Hepatocyte (in vitro differentiated cells): ENCODE measurements around the gene ADAP2.

Experiments used
- EZH2 ChIP-seq: fragments of 200-600 bp; sonication (generic); IDR thresholded peaks from 2 replicates; pipeline ENCODE4 v1.6.1; 2016; ENCODE audit warnings: antibody characterized with exemption, mild to moderate bottlenecking, borderline replicate concordance
- TF ChIP-seq, protein P1 (sequence below): fragments of 200-600 bp; sonication (generic); IDR thresholded peaks from 2 replicates; pipeline ENCODE4 v1.5.1; 2016; ENCODE audit warnings: antibody characterized with exemption, mild to moderate bottlenecking; ENCODE audit not compliant: poor library complexity

DNA sequence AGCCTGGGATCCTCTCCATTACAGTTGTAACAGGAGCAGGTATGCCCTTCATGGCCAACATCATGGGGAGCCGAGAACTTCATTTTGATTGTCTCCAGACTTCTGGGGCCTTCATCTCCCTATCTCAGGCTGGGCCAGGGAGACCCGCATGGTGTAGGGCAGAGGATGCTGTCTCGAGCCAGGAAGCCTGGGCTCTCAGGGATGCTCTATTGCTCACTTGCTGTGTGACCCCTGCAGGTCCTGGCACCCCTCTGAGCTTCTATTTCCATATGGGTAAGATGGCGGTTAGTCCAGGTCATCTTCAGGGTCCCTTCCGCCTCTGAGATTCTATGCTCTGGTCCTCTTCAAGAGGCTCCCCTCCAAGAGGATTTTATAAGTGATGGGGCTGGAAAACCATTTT is 28.4 kb downstream of the ADAP2 start:
- TF ChIP-seq EZH2 = no peak
- TF ChIP-seq, protein P1, sequence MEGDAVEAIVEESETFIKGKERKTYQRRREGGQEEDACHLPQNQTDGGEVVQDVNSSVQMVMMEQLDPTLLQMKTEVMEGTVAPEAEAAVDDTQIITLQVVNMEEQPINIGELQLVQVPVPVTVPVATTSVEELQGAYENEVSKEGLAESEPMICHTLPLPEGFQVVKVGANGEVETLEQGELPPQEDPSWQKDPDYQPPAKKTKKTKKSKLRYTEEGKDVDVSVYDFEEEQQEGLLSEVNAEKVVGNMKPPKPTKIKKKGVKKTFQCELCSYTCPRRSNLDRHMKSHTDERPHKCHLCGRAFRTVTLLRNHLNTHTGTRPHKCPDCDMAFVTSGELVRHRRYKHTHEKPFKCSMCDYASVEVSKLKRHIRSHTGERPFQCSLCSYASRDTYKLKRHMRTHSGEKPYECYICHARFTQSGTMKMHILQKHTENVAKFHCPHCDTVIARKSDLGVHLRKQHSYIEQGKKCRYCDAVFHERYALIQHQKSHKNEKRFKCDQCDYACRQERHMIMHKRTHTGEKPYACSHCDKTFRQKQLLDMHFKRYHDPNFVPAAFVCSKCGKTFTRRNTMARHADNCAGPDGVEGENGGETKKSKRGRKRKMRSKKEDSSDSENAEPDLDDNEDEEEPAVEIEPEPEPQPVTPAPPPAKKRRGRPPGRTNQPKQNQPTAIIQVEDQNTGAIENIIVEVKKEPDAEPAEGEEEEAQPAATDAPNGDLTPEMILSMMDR = no peak
